GM19324 (cell line): ENCODE results near the gene NPBWR2.
"Not testable (repeated sequence)": the region's sequence is repeated elsewhere in the genome, so short reads cannot be mapped to it uniquely, and the experiment has no call there.

Source experiments
- ATAC-seq: cut with Tn5 transposase; IDR thresholded peaks from one replicate; pipeline ENCODE4 v1.9.1; 2021; ENCODE audit warnings: mild to moderate bottlenecking, moderate library complexity; ENCODE audit not compliant: unreplicated experiment, low FRiP score

NPBWR2 gene

GRCh38 chr20:64144144-64144912, 37.0 kb upstream of the NPBWR2 start:
- ATAC-seq = no peak

- ATAC-seq = no peak
These were observed 35.8 kb upstream of the NPBWR2 start for GRCh38 chr20:64143018-64143801.

- no peak for ATAC-seq
These were observed 35.2 kb upstream of the NPBWR2 start for GRCh38 chr20:64142590-64142989.

- ATAC-seq = no peak
These were observed 33.6 kb upstream of the NPBWR2 start for GRCh38 chr20:64140956-64141355.

- no peak for ATAC-seq
These were observed 32.9 kb upstream of the NPBWR2 start for GRCh38 chr20:64140061-64140931.

GRCh38 chr20:64139199-64140060, 32.1 kb upstream of the NPBWR2 start:
- no peak for ATAC-seq

GRCh38 chr20:64138276-64138815, 31.0 kb upstream of the NPBWR2 start:
- no peak for ATAC-seq

- ATAC-seq = no peak
These were observed 30.2 kb upstream of the NPBWR2 start for GRCh38 chr20:64137598-64138031.

- ATAC-seq = no peak
These were observed 28.8 kb upstream of the NPBWR2 start for GRCh38 chr20:64136004-64136710.

GRCh38 chr20:64134744-64135143, 27.4 kb upstream of the NPBWR2 start:
- not testable (repeated sequence) for ATAC-seq

GRCh38 chr20:64133951-64134407, 26.6 kb upstream of the NPBWR2 start:
- no peak for ATAC-seq

GRCh38 chr20:64131406-64131805, 24.0 kb upstream of the NPBWR2 start:
- ATAC-seq = no peak

- ATAC-seq = no peak
These were observed 23.5 kb upstream of the NPBWR2 start for GRCh38 chr20:64130876-64131275.

- no peak for ATAC-seq
These were observed 22.9 kb upstream of the NPBWR2 start for GRCh38 chr20:64130271-64130670.

- no peak for ATAC-seq
These were observed 21.9 kb upstream of the NPBWR2 start for GRCh38 chr20:64129146-64129782.

GRCh38 chr20:64123517-64123916, 16.2 kb upstream of the NPBWR2 start:
- not testable (repeated sequence) for ATAC-seq

- ATAC-seq = not testable (repeated sequence)
These were observed 15.6 kb upstream of the NPBWR2 start for GRCh38 chr20:64122927-64123326.

GRCh38 chr20:64121586-64121985, 14.2 kb upstream of the NPBWR2 start:
- no peak for ATAC-seq
